ENCODE results near the gene TRIM25.
A peak's percentile ranks its signal among the peaks of the same experiment; 100 is the strongest.
"Not testable (repeated sequence)": the region's sequence is repeated elsewhere in the genome, so short reads cannot be mapped to it uniquely, and the experiment has no call there.

The TRIM25 gene

GRCh38 chr17:56913867-56914580 lies at the start of gene TRIM25:
TSS of gene TRIM25 (minus strand) at chr17:56914049. CDS start at chr17:56913988, 61 bp downstream.
- peak; percentile 83 for DNase-seq

- peak; percentile 95 for DNase-seq
These were observed 47.0 kb upstream of the TRIM25 start, which contains the start of gene COIL for GRCh38 chr17:56960596-56961538. TSS of gene COIL (minus strand) at chr17:56961050. CDS start at chr17:56961019, 31 bp downstream.

GRCh38 chr17:56956992-56957391 lies 43.1 kb upstream of the TRIM25 start:
- DNase-seq = no peak

GRCh38 chr17:56949595-56949994 lies 35.7 kb upstream of the TRIM25 start:
- no peak for DNase-seq

GRCh38 chr17:56948491-56948890 lies 34.6 kb upstream of the TRIM25 start:
- DNase-seq = no peak

GRCh38 chr17:56947741-56948140 lies 33.9 kb upstream of the TRIM25 start:
- DNase-seq = no peak

- DNase-seq = no peak
These were observed 32.2 kb upstream of the TRIM25 start for GRCh38 chr17:56945938-56946505.

GRCh38 chr17:56943505-56944125 lies 29.8 kb upstream of the TRIM25 start:
- no peak for DNase-seq

GRCh38 chr17:56939869-56940484 lies 26.1 kb upstream of the TRIM25 start:
- DNase-seq = no peak

GRCh38 chr17:56938206-56938605 lies 24.4 kb upstream of the TRIM25 start:
- DNase-seq = not testable (repeated sequence)

GRCh38 chr17:56937687-56938086 lies 23.8 kb upstream of the TRIM25 start:
- DNase-seq = no peak

- DNase-seq = no peak
These were observed 23.0 kb upstream of the TRIM25 start for GRCh38 chr17:56936697-56937322.

- DNase-seq = no peak
These were observed 21.6 kb upstream of the TRIM25 start for GRCh38 chr17:56935461-56935860.

GRCh38 chr17:56934280-56934679 lies 20.4 kb upstream of the TRIM25 start:
- no peak for DNase-seq

GRCh38 chr17:56933868-56934267 lies 20.0 kb upstream of the TRIM25 start:
- no peak for DNase-seq

GRCh38 chr17:56933151-56933745 lies 19.4 kb upstream of the TRIM25 start:
- DNase-seq = no peak

GRCh38 chr17:56930739-56931337 lies 17.0 kb upstream of the TRIM25 start:
- no peak for DNase-seq

GRCh38 chr17:56929362-56929969 lies 15.6 kb upstream of the TRIM25 start:
- no peak for DNase-seq

- DNase-seq = no peak
These were observed 14.7 kb upstream of the TRIM25 start for GRCh38 chr17:56928586-56928985.

GRCh38 chr17:56926704-56927103 lies 12.9 kb upstream of the TRIM25 start:
- DNase-seq = no peak

- DNase-seq = no peak
These were observed 12.4 kb upstream of the TRIM25 start for GRCh38 chr17:56926270-56926669.
